CD4-positive, alpha-beta T cell treated with Interleukin-15 for 1 hour (primary cell): ENCODE data around the gene LIPA.
"Not testable (repeated sequence)": the region's sequence is repeated elsewhere in the genome, so short reads cannot be mapped to it uniquely, and the experiment has no call there.

Source experiments
- DNase-seq: peaks from one replicate; pipeline ENCODE4 v3.0.0-alpha.2; 2020

The LIPA gene

GRCh38 chr10:89207181-89207800 is 44.3 kb downstream of the LIPA start, which contains the start of gene CH25H:
Gene CH25H (minus strand): TSS chr10:89207317. CDS start chr10:89207292, 25 bp downstream.
- DNase-seq = peak; percentile 18

DNA sequence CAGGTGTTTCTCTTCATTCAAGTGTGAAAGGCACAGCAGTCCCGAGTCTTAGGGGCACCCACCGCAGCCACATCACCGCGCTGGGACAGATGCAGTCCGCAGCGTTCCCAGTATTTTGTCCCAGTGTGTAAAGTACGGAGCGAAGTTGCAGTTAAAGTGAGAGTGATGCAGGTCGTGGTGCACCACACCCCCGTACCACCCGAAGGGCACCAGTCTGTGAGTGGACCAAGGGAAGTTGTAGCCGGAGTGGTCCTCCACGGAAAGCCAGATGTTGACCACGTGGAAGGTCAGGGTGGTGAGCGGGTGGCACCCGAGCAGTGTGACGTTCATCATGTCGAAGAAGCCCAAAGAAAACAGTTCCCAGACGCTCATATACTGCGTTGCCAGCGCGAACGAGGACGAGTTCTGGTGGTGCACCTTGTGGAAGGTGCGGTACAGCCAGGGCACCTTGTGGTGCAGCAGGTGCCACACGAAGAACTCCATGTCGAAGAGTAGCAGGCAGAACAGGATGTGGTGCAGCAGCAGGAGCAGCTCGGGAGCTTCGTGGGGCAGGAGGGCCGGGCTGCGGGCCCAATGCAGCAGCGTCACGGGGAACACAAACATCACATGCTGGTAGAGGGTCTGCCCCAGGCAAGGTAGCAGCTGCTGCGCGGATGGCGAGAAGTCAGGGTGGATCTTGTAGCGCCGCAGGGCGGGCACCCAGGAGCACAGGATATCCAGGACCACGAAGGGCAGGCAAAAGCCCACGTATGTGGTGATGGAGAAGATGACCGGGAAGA is 45.0 kb downstream of the LIPA start:
- peak; percentile 48 for DNase-seq

GRCh38 chr10:89204621-89205185 is 46.9 kb downstream of the LIPA start:
- DNase-seq = no peak

DNA sequence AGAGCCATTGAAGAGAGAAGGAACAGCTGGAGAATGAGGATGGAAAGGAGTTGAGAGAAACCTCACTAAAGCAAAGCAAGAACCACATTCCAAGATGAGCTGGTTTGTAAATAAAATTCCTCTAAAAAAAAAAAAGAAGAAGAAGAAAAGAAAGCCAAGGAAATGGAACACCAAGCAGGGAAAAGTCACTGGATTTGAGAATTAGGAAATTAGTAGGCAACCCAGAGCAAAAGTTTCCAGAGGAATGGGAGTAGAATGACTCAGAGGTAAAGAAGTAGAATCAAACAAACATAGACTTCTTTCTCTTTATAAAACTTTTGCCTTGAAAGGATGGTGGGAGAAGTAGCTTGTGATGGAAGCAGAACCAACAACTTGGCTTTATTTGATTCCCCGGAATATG is 48.3 kb downstream of the LIPA start:
- no peak for DNase-seq

DNA sequence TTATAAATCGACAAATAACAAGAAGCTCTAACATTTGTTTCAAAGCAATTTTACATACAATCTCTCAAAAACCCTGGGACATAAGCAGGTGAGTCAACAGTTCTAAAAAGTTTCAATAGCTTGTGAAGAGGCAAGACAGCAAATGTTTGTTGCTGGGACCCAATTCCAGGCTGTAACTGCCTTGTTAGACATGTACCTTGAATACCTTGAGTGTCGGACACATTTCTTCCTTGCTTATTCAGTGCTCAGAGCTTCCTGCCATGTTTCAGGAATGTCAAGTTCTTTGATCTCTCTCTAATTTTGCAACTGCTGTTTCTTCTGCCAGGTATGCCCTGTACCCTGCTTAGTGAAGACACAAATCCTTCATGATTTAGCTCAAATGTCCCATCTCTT is 49.5 kb downstream of the LIPA start:
- no peak for DNase-seq

DNA sequence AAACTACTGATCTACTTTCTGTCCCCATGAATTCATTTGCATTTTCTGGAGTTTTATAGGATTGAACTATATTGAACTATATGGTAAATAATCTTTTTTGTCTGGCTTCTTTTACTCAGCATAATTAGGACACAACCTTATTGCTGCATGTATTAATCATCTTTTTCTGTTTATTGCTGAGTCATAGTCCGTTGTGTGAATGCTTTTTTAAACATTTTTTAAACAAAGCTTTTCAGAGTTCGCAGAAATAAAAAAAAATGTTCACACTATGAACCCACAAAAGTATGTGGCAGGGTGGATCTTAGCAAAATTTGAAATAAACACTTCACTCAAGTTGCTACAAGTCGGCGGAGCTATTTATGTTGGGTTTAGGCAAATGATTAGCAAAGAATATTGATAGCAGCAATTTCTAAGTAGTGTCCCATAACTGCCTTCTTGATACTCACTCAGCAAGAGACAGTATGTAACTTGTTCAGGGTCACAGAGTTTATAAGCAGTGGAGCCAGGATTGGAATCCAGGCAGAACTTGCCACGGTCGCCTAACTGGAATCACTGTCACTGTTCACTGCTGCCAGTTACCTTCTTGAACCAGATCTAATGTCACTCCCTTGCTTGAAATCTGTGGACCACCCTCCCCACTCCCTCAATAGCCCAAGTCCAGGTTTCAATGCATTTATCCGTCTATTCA is 50.1 kb downstream of the LIPA start:
- DNase-seq = no peak

GRCh38 chr10:89197473-89197872 is 54.1 kb downstream of the LIPA start:
- no peak for DNase-seq

GRCh38 chr10:89191301-89191700 is 60.3 kb downstream of the LIPA start:
- DNase-seq = not testable (repeated sequence)

- DNase-seq = no peak
Observed at GRCh38 chr10:89189211-89189734, 62.3 kb downstream of the LIPA start.

- DNase-seq = no peak
Observed at GRCh38 chr10:89185658-89186057, 65.9 kb downstream of the LIPA start.

DNA sequence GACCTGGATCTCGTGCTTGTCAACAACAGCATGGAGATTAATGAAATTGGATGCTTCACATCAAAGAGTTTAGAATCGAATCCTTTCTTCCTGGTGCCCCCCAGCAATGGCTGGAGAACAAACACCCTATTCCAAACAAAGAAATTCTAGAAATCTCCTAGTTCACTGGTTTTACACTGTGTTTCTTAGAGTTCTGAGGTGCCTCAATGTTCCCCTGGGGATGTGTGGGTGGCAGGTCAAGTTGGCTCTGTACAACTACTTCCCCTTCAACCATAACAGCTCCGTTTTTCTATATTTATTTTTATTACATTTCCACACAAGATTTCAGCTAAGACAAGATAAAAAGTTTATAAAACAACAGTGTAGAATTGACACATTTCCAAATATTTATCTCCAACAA is 66.9 kb downstream of the LIPA start:
- DNase-seq = no peak

- DNase-seq = no peak
Observed at GRCh38 chr10:89183571-89183970, 68.0 kb downstream of the LIPA start.

GRCh38 chr10:89182894-89183293 is 68.7 kb downstream of the LIPA start:
- no peak for DNase-seq

DNA sequence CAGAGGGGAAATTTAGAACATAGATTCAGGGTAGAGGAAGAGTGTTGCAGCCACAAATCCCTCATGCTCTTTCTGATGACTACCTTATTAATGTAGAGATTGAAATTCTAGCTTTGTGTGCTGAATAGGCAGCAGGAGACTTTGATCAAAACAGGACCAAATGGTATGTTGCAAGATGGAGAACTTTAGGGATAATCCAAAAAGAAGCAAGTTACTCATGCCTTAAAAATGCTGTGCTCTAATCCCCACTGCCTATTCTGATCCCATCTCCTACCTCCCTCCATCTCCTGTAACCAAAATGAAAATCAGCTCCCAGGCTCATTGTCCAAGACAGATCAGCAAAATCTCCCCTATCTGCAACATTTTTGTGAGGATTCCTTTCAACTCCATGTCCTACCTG is 75.8 kb downstream of the LIPA start:
- DNase-seq = no peak

- DNase-seq = no peak
Observed at GRCh38 chr10:89173075-89173474, 78.5 kb downstream of the LIPA start.

GRCh38 chr10:89171996-89172395 is 79.6 kb downstream of the LIPA start:
- no peak for DNase-seq

GRCh38 chr10:89171263-89171872 is 80.2 kb downstream of the LIPA start:
- DNase-seq = no peak

GRCh38 chr10:89168354-89168900 is 83.1 kb downstream of the LIPA start:
- not testable (repeated sequence) for DNase-seq

DNA sequence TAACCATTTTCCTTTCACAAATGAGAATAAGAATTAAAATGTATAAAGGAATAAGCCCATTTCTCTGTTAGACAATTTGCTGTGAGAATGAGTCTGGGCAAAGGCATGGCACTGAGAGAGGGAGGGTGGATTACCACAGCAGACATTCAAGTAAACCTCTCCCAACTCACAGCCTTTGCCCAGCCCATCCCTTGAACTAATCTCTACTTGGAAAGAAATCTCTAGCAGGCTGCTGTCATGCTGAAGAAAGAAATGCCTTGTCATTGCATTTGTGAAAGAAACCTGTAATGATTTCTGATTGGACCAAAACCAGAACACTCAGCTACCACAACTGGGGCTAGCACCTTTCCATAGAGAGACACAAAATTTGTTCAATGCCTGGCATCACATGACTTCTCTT is 83.7 kb downstream of the LIPA start:
- no peak for DNase-seq

DNA sequence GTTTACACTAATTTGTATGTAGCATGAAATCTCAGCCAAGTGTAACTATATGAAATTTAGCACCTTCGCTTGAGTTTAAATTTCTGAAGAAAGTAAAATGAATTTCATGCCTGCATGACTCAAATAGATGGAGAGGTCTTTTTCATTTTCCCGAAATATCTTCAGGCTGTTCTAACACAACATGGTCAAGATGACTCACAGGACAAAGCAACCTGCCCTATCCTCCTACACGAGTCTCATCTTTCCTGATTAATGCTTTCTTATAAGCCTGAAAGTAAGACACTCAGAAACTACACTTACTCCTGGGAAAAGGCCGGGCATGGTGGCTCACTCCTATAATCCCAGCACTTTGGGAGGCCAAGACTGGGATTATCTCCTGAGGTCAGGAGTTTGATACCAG is 85.7 kb downstream of the LIPA start:
- DNase-seq = no peak

- no peak for DNase-seq
Observed at GRCh38 chr10:89164920-89165319, 86.7 kb downstream of the LIPA start.

DNA sequence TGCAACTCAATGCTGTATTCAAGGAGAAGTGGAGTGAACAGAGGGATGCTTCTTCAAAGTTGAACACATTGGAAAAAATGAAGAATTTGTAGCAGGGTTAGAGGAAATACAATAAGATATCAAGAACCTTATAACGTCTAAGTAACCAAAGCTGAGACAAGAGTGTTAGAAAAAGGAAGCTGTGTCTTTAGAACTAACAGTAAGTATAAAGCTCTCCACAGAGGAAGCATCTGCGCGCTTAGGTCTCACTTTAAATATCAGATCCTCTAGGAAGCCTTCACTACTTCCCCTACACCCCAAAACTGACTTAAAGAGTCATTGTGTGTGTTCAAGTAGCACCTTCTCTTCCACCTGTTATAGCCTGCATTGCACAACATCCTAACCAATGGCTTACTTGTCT is 87.5 kb downstream of the LIPA start:
- no peak for DNase-seq
